Uterus (tissue), 4 donors: ENCODE measurements around the gene CT45A10. TPM values are rescaled to one million over a fixed set of nuclear protein-coding genes. Genes with fewer than 3 reads are reported as not detected.

Source experiments
- total RNA-seq, 4 donors: library from RNA; depleted of rRNA in 3 of 4; stranded (reverse); fragments of >200 nt in 3 of 4; gene quantifications; one replicate each; pipeline versions ENCODE4 v1.1.0 to v1.2.4, GENCODE V29; 2014 to 2023
- donor health status: DM: yes; HTN: yes; CAD: no.

Gene CT45A10
- total RNA-seq, 4 donors from 2014 or later = not detected

Other genes with a start within 250 kb of the CT45A10 start
- not detected for gene CT45A1, start 179.8 kb downstream of the CT45A10 start, total RNA-seq
- not detected for gene CT45A3, start 125.3 kb downstream of the CT45A10 start, total RNA-seq
- not detected for gene CT45A5, start 107.9 kb downstream of the CT45A10 start, total RNA-seq
- not detected for gene CT45A6, start 90.7 kb downstream of the CT45A10 start, total RNA-seq
- gene CT45A2, start 73.4 kb downstream of the CT45A10 start, total RNA-seq = not detected
- gene CT45A7, start 56.2 kb downstream of the CT45A10 start, total RNA-seq = not detected
- gene CT45A8, start 38.9 kb downstream of the CT45A10 start, total RNA-seq = not detected
- not detected for gene CT45A9, start 21.6 kb downstream of the CT45A10 start, total RNA-seq
- gene SAGE1, start 272 bp upstream of the CT45A10 start, total RNA-seq = not detected
- 10 to 100 TPM in 3 of 4 donors, 1 to 10 TPM in 1; 5.6 to 42.6 (median 23.1) TPM for gene MMGT1, start 80.5 kb upstream of the CT45A10 start, total RNA-seq
- 10 to 100 TPM in 2 of 4 donors, 1 to 10 TPM in 2; 7.9 to 33.5 (median 13.7) TPM for gene SLC9A6, start 92.0 kb upstream of the CT45A10 start, total RNA-seq